Testis (tissue), 3 donors: Measurements from ENCODE around the gene FANCG. TPM values are rescaled to one million over a fixed set of nuclear protein-coding genes. Genes with fewer than 3 reads are reported as not detected.
A peak's percentile ranks its signal among the peaks of the same experiment; 100 is the strongest.

ENCODE experiments used
- DNase-seq: peaks from one replicate; pipeline ENCODE4 v3.0.0-alpha.2; 2019
- H3K27ac ChIP-seq, 2 donors: fragments of 200-600 bp; sonication (generic); one replicate each; pipeline ENCODE4 v1.5.1; 2019
- H3K27me3 ChIP-seq: fragments of 200-600 bp; sonication (generic); one replicate; pipeline ENCODE4 v1.5.1; 2019
- H3K36me3 ChIP-seq: fragments of 200-600 bp; sonication (generic); one replicate; pipeline ENCODE4 v1.5.1; 2017; ENCODE audit warnings: low read depth; ENCODE audit errors: missing control alignments
- H3K4me1 ChIP-seq: fragments of 200-600 bp; sonication (generic); one replicate; pipeline ENCODE4 v1.5.1; 2019
- H3K4me3 ChIP-seq, 2 donors: fragments of 200-600 bp; sonication (generic); one replicate each; pipeline ENCODE4 v1.5.1; 2017 to 2019
- H3K9me3 ChIP-seq: fragments of 200-600 bp; sonication (generic); one replicate; pipeline ENCODE4 v1.5.1; 2017
- POLR2A ChIP-seq: fragments of 450-650 bp; IDR thresholded peaks from one replicate; pipeline ENCODE4 v1.6.1; 2017; ENCODE audit warnings: antibody characterized with exemption, mild to moderate bottlenecking, moderate library complexity
- WGBS, 2 donors: methylation state at CpG; one replicate each; pipeline ENCODE4 v1.1.5; 2018; 5-methylcytosine and 5-hydroxymethylcytosine counted together
- intact Hi-C: fragments of 100-400 bp; cut with DNase I; formaldehyde crosslinking; loops from one replicate; pipeline ENCODE4 v1.15.1; 2023; ENCODE audit warnings: low total_unique reads
- polyA plus RNA-seq: library from polyadenylated mRNA; stranded (reverse); fragments of 350-450 nt; fragmentation: Illumina TruSeq; extraction: RNeasy Lipid Tissue Mini Kit (QIAGEN cat#74804); gene quantifications from one replicate; pipeline ENCODE4 v1.2.3, GENCODE V29; 2014; ENCODE audit warnings: low read depth, low replicate concordance; ENCODE audit not compliant: insufficient read depth
- total RNA-seq, 2 donors: library from RNA; depleted of rRNA; stranded (reverse); fragments of >200 nt; gene quantifications; one replicate each; pipeline ENCODE4 v1.2.3, GENCODE V29; 2016
- TF ChIP-seq, protein P1 (sequence below), 3 experiments: fragments of 450-650 bp in 2 of 3; fragments of 200-600 bp in 1 of 3; sonication (generic) in 1 of 3; IDR thresholded peaks; one replicate each; pipeline ENCODE4 v1.5.1; 2016 to 2019; ENCODE audit warnings: antibody characterized with exemption in 3 of 3, mild to moderate bottlenecking in 2 of 3, moderate library complexity in 1 of 3

FANCG gene
- total and polyA plus RNA-seq, 3 donors from 2014 or later = 25.5 to 57.2 (median 32.3) TPM

DNA sequence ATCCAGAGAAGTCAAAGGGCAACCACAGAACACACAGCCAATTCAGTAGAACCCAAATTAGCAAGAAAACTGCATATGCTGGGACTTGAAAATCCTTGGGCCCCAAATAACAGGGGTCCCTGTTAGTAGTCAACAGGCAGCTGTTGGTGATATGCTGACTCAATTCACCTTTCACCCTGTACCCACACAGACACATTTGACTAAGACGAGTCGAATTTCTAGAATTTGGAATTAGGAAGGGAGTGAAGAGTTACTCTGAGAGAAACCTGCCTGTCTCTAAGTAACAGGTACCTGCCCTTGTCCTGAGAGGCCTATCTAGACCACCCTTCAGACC lies 6.5 kb downstream of the FANCG start:
- DNase-seq = no peak
- H3K27ac ChIP-seq = peak overlapping the region; percentile 63 to 99
- H3K4me3 ChIP-seq = peak overlapping the region in 1 of 2 donors; percentile 98
- H3K27me3 ChIP-seq = no peaks in the 10 kb centered on the region
- WGBS, 2 donors = 66 to 96% methylated on average over 2 of the region's 2 CpGs
- no peaks in the 10 kb centered on the region for H3K36me3 ChIP-seq
- H3K9me3 ChIP-seq = no peaks in the 10 kb centered on the region
- H3K4me1 ChIP-seq = peaks cover 29% of the 10 kb centered on the region
- TF ChIP-seq, protein P1, sequence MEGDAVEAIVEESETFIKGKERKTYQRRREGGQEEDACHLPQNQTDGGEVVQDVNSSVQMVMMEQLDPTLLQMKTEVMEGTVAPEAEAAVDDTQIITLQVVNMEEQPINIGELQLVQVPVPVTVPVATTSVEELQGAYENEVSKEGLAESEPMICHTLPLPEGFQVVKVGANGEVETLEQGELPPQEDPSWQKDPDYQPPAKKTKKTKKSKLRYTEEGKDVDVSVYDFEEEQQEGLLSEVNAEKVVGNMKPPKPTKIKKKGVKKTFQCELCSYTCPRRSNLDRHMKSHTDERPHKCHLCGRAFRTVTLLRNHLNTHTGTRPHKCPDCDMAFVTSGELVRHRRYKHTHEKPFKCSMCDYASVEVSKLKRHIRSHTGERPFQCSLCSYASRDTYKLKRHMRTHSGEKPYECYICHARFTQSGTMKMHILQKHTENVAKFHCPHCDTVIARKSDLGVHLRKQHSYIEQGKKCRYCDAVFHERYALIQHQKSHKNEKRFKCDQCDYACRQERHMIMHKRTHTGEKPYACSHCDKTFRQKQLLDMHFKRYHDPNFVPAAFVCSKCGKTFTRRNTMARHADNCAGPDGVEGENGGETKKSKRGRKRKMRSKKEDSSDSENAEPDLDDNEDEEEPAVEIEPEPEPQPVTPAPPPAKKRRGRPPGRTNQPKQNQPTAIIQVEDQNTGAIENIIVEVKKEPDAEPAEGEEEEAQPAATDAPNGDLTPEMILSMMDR (IDR thresholded peaks at IDR 0.05) = no peak
- no peak for TF ChIP-seq POLR2A
- intact Hi-C loops = no loop called here

- WGBS, 2 donors = 4 to 5% methylated on average over 35 to 53 of the region's 54 CpGs
- H3K27me3 ChIP-seq = no peaks in the 10 kb centered on the region
- no peaks in the 10 kb centered on the region for H3K9me3 ChIP-seq
- H3K27ac ChIP-seq = peak within 1 kb of the TSS; percentile 99
- peak; percentile 92 for TF ChIP-seq POLR2A
- TF ChIP-seq, protein P1 (IDR thresholded peaks at IDR 0.05) = no peak
- peak within 1 kb of the TSS; percentile 98 to 99 for H3K4me3 ChIP-seq
- H3K4me1 ChIP-seq = peaks cover 29% of the 10 kb centered on the region
- no peaks in the 10 kb centered on the region for H3K36me3 ChIP-seq
- intact Hi-C loops = no loop called here
- peak; percentile 99 for DNase-seq
Observed at GRCh38 chr9:35072461-35073278, 7.1 kb downstream of the FANCG start, which contains the start of gene VCP. Gene VCP, minus strand, starts transcription at chr9:35072625. Its CDS starts 272 bp downstream, at chr9:35072353.

DNA sequence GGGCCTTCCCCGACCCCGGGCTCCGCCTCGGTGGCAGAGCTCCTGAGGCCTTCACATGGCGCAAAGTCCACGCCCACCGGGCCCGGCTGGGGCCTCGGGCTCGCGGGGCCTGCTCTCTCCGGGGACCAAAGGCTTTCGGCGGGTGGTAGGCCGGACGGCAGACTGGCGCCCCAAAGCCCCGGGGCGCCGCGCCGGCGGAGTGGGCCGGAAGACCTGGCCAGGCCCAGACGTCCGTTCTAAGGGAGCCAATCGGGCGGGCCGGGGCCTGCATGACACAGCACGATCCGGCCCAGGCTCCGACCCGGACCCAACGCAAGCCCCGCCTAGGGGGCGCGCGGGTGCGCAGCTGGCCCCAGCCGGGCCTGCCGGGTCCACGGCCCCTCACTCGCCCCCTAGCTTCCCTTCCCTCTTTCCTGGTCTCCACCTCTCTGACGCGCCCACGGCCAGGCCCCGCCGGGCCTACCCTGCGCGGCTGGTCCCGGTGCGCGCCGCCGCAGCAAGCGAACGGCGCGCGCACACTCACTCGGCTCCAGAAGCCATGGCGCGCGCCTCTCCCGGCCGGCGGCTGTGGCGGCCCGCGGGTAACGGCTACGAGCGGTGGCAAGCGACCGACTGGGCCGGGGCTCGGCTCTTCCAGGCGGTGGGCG lies 7.8 kb downstream of the FANCG start:
- intact Hi-C loops = no loop called here
- DNase-seq = peak; percentile 89
- no peaks in the 10 kb centered on the region for H3K9me3 ChIP-seq
- 0% methylated on average over 53 of the region's 79 CpGs; no CpG with 5 or more reads in 1 of the 2 donors for WGBS, 2 donors
- H3K4me1 ChIP-seq = peaks cover 29% of the 10 kb centered on the region
- no peak for TF ChIP-seq POLR2A
- TF ChIP-seq, protein P1 (IDR thresholded peaks at IDR 0.05) = peak; percentile 6 to 14 (median 10)
- H3K27ac ChIP-seq = peak overlapping the region; percentile 99
- H3K36me3 ChIP-seq = no peaks in the 10 kb centered on the region
- H3K4me3 ChIP-seq = peak overlapping the region; percentile 98 to 99
- H3K27me3 ChIP-seq = no peaks in the 10 kb centered on the region

DNA sequence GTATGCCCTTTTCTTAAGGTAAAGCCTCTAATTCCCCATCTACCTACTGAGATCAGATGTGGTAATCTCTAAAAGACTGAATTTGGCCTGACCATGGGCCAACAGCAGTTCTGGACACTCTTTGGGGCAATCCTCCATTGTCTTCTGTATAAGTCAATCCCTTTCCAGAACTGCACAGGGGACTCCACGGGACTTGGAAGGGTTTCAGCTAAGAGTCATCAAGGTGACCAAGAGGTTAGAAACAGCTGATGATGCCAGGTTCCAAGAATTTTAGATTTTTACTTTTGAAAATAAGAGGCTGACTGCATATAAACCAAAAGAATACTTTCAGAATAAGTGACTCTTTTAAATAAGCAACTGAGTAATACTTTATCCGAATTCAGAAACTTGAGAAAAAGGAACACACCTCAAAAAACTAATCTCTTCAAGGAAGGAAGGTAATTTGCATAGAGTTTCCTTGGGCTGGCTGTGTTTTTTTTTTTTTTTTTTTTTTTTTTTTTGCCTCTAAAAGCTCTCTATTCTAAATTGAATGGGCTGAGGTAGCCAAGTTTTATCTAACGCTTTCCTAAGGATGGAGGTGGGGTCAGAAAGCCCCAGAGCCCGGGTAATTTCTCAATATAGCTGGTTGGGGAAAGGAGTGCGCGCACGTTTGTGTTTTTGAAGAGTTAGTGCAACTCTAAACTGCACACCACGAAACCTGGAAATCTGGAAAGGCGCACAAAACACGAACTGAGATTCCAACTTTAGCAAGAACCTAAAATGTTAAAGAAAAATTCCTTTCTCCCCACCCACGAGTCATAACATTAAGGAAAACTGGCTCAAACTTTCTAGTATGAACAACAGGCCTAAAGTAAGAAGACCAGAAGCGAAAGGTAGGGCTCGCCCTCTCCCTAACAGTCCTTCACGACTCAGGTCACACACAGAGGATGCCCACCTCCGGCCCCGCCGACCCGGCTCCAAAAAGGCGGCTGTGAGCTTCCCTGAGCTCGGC lies 8.6 kb downstream of the FANCG start:
- Histone ChIP-seq H3K27ac (peak overlapping the region; percentile 99), H3K4me1 (peaks cover 29% of the 10 kb centered on the region), H3K36me3 (no peaks in the 10 kb centered on the region), H3K9me3 (no peaks in the 10 kb centered on the region), H3K27me3 (no peaks in the 10 kb centered on the region), H3K4me3 (peak overlapping the region; percentile 98 to 99)
- intact Hi-C loops = no loop called here
- TF ChIP-seq, protein P1 (IDR thresholded peaks at IDR 0.05) = no peak
- no peak for TF ChIP-seq POLR2A
- WGBS, 2 donors = 1% methylated on average over 14 to 20 of the region's 20 CpGs
- DNase-seq = no peak
